ENCODE measurements around the gene ZNF740.
"Not testable (repeated sequence)": the region's sequence is repeated elsewhere in the genome, so short reads cannot be mapped to it uniquely, and the experiment has no call there.

Gene ZNF740

DNA sequence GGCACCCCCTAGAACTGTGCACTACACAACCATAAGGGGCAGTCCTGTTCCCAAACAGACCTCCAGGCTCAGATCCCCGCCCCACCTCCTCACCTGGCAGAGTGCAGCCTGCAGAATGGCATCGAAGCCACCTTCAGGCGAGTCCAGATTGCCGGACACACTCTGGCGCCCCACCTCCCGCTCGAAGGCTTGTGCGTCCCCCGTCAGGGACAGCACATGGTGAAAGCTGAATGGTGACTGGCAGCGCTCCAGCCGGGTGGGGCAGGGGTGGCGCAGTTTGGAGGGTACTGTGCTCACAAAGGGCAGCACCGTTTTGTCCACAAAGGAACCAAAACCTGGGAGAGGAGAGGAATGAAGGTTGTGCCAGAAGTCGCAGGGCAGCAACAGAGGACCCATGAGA is 16.0 kb downstream of the ZNF740 start:
- no peak for DNase-seq

DNA sequence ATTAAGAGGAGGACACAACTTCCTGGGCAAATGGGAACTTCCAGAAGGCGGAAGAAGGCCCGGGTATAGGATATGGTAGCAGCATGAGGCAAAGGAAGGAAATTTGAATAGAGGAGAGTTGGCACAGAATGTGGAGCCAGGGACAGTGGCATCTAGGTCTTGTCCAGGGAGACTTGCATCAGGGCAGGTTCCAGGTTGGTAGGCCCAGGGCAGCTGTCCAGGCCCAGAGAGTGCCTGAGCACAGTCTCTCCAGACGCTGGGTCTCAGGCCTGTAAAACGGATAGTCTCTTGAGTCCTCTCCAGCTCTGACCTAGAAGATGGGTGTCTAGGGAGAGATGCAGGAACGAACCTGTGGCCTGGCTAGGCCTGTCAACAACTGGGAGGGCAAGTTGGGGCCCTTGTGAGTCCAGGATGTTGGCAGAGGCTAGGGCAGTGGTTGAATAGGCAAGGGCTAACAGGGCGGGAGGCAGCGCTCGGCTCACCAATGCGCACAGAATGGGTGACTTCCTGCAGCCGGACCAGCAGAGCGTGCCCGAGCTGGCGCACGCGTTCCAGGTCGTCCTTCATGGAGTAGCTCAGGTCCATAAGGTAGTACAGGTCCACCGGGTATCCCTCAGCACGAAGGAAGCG is 16.6 kb downstream of the ZNF740 start:
- DNase-seq = no peak

DNA sequence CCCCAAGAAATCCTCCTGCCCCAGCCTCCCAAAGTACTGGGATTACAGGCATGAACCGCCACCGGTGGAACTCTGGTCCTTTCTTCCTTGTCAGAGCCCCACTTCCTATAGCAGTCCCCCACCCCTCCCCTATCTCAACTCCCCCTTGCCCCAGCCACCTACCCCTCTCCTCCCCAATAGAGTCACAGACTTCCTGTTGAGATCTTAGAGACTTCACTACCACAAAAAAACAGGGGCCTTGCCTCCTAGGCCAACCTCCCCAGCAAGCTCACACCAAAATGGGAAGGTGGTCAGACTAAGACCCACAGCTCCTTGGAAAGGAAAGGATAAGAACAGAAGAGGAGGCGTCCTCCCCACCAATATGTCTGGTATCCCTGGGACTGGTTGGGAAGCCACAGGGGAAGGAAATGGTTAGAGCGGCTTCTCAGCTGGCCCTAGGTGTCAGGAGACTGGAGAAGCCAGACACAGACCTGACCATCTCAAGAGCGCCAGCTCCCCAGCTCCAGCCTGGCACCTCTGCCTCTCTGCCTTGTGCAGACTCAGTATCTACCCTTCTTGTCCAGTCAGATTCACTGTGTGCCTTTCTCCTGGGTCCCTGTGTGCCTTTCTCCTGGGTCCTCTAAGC is 18.1 kb downstream of the ZNF740 start:
- no peak for DNase-seq

DNA sequence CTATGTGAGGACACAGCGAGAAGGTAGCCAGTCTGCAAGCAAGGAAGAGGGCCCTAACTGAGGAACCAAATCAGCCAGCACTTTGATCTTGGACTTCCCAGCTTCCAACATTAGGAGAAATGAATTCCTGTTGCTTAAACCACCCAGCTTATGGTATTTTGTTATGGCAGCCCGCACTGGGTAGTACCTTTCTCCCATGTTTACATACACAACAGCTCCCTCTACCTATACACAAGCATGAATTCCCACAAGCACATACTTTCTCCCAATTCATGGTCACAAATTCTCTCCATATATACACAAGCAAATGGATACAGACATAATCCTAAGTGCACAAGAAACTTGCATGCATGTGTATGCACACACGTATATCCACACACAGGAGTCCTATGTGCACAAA is 19.2 kb downstream of the ZNF740 start:
- no peak for DNase-seq

DNA sequence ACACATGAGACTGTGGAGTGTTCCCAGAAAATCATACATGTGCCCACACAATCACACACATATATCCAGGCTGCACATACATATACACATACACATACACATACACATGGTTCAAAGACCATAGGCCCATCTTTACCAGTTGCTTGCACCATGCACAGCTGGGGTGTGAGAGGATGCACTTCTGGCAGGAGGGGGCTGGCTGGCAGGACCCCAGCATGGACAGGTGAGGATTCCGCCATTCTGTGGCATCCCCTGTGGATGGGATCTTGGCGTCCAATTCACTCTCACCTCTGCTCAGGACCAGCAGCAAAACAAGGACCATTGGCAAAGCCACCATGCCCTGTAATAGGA is 19.6 kb downstream of the ZNF740 start:
- DNase-seq = no peak

DNA sequence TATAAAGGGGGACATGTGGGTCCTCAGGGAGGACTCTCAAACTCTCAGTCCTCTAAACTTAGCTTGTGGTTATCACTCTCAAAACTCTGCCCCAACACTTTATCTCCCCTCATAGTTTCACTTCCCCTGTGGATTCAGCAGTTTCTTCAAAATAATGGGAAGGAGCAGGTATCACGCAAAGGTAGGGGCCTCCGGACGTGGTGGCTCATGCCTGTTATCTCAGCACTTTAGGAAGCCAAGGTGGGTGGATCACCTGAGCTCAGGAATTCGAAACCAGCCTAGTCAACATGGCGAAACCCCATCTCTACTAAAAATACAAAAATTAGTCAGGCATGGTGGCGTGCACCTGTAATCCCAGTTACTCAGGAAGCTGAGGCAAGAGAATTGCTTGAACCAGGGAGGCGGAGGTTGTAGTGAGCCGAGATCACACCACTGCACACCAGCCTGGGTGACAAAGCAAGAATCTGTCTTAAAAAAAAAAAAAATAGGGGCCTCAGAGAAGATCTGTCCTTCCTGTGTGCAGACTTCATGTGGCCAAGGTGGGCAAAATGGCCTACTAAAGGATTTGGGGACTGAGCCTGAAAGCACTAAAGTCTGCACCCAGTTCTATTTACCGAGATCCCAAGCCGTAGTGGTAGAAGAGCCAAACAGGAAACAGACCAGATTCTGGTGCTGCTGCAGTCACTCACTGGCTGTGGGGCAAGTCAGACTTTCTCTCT is 20.1 kb downstream of the ZNF740 start:
- DNase-seq = no peak

DNA sequence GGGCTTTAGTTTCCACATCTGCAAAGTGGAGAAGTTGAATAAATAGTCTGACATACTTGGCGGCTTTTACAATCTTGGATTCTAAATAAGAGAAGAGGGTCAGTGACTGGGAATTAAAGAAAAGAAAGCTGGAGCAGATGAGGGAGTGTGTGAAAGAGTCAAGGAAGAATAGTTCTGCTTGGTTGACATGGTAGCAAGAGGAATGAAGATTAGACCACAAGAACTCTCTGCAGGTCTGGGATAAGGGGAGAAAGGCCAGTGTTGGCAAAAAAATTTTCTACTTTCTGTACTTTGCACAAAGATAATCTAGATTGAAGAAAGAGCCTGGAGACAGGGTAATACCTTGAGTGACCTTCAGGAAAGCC is 20.6 kb downstream of the ZNF740 start:
- DNase-seq = no peak

DNA sequence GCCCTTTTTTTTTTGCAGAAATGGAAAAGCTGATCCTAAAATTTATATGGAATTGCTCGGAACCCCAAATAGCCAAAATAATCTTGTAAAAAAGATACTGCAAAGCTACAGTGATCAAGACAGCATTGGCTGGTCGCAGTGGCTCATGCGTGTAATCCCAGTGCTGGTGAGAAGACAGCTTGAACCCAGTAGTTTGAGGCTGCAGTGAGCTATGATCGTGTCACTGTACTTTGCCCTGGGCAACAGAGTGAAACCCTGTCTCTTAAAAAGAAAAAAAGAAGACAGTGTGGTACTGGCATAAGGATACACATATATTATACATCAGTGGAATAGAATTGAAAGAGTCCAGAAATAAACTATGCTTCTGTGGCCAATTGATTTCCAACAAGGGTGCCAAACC is 21.1 kb downstream of the ZNF740 start:
- no peak for DNase-seq

DNA sequence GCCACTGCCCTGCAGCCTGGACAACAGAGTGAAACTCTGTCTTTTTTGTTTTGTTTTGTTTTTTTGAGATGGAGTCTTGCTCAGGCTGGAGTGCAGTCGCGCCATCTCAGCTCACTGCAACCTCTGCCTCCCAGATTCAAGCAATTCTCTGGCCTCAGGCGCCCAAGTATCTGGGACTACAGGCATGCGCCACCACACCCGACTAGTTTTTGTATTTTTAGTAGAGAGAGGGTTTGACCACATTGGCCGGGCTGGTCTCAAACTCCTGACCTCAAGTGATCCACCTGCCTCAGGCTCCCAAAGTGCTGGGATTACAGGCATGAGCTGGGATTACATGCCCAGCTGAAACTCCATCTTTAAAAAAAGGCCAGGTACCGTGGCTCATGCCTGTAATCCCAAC is 21.8 kb downstream of the ZNF740 start:
- not testable (repeated sequence) for DNase-seq

DNA sequence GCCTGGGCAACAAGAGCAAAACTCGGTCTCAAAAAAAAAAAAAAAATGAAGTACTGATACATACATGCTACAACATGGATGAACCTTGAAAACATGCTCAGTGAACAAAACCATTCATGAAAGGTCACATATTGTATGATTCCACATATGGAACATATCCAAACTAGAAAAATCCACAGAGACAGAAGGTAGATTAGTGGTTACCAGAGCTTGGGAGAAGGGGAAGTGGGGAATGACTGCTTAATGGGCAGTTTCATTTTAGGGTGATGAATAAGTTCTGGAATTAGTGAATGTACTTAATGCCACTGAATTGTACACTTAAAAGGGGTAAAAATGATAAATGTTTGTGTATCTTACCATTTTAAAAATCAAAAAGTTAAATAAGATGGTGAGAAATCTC is 23.8 kb downstream of the ZNF740 start:
- no peak for DNase-seq

DNA sequence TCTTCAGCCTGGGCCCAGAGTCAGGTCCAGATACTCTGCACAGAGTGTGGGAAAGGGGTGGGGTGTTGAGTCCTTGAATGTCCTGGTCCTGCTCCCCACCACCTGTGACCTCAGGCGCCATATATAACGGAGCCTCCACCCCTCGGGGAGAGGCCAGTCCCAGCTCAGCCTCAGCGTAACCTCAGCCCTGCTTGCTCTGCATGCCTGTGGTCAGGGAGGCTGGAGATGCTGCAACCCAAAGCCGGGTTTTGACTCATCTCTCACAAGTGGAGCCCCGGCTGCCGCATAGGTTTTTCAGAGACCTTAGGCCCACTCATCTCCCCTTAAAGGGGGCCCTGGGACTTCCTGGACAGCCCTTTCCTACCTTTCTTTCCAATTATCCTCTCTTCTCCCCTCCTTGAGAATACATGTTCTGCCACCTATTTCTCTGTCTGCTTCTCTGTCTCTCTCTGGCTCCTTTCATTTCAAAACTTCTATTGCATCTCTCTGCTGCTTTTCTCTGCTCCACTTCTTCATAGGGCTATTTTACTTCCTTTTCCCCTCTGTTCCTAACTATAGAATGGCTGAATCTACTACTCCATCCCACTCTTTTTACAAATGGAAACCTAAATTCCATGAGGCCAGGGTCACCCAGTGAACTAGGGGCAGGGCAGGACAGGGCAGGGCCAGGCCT is 25.4 kb downstream of the ZNF740 start:
- peak; percentile 37 for DNase-seq

DNA sequence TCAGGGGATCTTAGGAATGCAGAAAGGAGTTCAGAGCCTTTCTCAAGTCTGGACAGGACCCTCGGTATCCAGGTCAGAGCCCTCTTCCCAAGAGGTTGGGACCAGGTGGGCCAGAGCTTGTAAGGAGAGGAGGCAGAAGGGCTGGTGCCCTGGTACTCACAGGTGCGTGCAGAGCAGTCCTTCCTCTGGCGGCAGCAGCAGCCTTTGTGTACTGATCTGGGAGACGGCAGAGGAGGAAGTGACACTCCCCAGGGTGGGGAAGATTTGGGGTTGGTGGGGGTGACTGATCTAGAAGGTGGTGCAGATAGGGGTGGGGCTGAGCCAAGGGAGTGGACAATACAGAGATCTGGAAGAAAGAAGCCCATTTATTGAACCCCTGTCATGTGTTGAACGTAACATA is 26.5 kb downstream of the ZNF740 start, which contains the start of gene ITGB7:
Gene ITGB7 (minus strand): TSS at position 210 of the 400 bp plus-strand sequence. CDS start 6,808 bp downstream, outside the sequence.
- no peak for DNase-seq

DNA sequence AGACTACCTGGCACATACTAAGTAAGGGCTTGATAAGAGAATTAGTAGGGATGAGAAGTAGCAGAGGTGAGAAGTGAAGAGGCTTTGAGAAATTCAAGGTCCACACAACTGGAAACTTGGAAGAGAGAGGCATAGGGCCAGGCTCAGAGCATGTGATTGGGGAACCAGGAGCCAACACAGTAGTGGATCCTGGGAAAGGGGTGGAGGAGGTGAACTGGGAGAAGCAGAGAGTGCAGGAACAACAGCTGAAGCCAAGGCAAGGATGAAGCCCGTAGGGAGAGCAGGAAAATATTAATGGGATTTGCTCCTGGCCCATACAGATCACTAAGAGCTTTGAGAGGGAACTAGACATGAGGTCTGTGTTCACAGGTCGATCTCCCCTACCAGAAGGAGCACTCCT is 27.9 kb downstream of the ZNF740 start:
- DNase-seq = no peak

DNA sequence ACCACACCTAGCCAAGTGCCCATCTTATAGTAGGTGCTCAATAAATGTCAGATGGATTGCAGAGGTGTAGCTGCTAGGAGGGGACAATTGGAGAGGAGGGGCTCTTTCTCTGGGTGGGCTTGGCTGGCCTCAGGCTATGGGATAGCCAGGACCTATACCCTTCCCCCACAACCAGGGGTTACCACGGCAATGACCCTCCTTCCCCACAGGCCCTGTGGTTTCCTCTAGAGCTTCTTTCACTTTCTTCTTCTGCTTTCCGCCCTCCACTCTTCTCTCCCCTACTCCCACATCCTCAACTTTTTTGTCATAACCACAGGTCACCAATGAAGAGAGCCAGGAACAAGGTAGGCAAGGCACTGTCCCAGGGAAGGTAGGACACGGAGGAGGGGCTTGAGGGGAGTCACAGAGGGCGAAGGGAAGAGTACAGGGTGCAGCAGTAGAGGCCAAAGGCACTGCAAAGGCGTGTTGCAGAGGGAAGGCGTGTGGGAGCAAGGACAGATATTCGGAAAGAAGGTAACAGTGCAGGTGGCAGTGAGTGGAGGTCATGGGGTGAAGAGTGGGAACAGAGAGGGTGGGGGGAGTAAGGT is 28.4 kb downstream of the ZNF740 start:
- DNase-seq = no peak

DNA sequence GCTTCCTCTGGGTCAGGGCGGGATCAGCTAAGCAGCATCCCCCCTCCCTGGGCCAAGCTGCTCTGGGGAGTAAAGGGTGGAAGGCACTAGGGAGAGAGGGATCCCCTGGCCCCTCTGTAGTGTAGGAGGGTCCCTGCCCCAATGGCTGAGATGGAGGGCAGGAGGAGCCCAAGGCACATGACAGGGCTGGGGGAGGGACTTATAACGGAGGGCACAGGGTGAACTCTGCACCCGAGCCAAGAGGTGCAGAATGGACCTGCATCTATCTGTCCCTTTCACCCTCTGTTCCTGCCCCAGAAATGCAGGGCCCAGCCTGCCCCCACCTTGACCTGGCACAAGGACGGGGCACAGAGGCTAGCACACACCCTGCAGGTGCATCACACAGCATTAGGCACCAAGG is 30.3 kb downstream of the ZNF740 start:
- no peak for DNase-seq

DNA sequence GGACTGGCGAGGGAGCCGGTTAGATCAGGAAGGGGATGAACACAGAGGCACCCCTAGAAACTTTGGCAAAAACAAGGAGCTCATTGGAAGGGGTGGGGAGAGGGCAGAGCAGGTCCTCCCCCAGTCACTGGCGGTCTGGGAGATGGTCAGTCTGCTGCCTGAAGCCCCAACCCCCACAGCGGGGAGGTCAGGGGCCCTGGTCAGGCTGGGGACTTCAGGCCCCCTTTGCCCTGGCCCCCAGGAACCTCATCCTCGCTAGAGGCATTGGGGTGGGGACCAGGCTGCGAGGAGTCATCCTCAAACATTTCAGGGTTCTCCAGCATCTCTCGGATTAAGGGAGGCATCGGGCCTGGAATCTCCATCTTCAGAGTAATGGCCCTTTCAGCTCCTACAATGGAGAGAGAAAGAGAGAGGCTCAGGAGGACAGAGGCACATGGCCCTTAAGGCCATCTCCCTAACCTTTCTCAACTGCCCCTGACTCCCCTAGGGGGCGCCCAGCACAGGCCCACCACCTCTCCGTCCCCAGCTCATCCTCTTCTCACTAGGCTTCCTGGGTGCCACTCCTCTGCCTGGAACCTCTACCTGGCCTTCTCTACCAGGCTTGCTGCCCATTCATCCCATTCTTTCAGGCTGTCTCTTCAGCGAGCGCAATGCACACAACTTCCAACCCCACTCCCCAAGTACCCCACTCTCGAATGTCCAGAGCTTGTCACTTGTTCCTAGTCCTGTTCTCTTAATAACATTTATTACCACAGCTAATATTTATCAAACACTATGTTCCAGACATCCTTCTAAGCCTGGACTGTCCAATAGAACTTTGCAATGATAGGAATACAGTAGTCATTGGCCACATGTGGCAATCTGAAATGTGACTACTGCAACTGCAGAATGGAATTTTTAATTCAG is 31.2 kb downstream of the ZNF740 start:
- no peak for DNase-seq

DNA sequence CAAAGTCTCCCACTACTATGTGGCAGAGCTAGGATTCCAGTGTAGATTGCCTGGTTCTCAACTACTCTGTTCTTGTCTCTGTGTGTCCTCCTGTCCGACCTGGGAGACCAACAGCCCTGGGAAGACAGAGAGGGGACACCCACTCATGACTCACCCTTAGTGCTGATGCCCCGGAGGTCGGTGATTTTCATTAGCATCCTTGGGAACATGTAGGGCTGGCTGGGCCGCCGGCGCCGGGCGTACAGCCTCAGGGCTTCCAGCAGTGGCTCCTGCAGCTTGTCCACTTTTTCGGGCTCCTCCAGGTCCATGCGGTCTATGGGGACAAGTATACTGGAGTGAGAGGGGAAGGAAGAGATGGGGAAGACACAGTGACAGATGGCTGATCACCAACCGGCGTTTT is 32.4 kb downstream of the ZNF740 start:
- DNase-seq = no peak

DNA sequence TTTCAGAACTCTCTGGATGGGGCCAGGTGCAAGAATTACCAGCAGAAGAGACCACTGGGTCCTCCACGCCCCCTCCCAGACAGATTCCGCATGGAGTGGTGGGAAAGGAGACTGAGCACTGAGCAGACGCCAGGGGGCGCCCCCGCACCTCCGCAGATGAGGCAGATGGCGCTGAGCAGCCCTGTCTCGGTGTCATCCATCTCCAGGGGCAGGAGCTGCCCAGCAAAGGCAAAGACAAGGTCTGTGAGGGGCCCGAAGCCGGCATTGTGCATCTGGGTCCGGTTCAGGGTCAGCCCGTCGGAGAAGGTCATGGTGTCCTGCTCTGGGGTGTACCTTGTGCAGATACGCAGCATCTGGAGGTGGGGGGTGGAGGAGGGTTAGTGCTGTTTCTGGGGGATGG is 32.8 kb downstream of the ZNF740 start:
- DNase-seq = peak; percentile 22

DNA sequence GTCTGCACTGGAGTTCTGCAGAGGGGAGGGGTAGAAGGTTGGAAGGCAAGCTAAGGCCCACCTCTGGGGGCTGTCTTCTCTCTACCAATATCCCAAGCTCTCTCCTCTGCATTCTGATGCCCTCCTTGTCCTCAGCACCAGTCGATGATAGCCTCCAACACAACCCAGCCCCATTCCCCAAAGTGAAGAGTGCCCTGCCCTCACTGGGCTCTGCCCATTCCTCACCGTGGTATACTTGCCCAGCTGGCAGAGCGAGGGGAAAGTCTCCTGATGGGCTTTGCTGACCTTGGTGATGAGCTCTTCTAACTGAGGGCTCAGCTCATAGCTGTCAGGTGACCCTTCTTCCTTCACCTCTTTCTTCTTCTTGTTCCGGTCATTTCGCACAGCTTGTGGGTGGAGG is 33.7 kb downstream of the ZNF740 start:
- no peak for DNase-seq

DNA sequence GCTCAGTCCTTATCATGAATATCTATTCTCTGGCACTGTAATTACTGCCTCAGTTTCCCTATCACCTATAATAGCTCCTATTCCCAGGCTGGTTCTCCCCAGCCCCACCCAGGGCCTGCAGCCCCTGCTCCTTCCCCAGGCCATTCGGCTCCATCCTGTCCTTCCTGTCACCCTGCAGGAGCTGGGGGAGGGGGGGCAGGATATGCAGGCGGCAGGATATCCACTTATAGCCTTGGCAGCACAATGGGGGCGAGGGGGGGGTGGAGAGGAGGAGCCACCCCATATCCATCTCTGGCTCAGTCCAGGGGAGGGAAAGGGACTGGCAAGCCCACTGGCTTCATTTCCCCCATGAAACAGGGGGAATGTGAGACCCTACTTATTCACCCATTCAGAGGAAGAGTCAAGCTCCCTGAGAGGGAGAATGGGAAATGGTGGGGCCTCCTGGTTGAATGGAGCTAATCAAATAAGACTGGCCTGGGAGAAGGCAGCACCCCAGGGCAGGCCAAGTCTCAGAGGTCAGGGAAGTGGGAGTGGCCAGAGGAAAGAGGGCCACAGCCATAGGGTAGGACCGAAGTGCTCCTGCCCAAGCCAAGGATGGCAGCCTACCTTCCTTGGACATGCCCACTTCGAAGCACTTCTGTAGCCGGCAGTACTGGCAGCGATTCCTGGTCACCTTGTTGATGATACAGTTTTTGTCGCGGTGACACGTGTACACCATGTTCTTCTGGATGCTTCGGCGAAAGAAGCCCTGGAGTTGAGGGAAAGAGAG is 34.3 kb downstream of the ZNF740 start:
- no peak for DNase-seq

DNA sequence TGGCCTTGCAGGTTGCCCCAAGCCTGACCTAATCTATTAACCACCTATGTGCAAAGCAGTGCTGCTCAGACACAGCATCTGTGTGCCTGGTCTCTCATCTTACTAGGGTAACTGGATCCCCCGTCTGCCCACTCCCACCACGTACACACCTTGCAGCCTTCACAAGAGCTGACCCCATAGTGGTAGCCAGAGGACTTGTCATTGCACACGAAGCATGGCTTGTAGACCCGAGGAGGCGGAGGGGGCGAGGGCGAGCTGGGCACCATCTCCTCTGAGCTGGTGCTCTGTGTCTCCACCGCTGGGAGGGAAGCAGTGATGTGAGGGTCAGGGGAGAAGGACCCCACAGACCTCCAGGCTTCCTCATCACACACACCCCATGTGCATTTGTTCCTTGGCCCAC is 35.0 kb downstream of the ZNF740 start:
- no peak for DNase-seq
